GM12872 (cell line): ENCODE results near the gene MAGEC3.

Experiments used
- CTCF ChIP-seq: IDR thresholded peaks from 3 replicates; pipeline ENCODE4 v1.5.1; 2011; ENCODE audit warnings: low read depth, mild to moderate bottlenecking, low read length, moderate library complexity; ENCODE audit not compliant: insufficient read depth

MAGEC3 gene, protein sequence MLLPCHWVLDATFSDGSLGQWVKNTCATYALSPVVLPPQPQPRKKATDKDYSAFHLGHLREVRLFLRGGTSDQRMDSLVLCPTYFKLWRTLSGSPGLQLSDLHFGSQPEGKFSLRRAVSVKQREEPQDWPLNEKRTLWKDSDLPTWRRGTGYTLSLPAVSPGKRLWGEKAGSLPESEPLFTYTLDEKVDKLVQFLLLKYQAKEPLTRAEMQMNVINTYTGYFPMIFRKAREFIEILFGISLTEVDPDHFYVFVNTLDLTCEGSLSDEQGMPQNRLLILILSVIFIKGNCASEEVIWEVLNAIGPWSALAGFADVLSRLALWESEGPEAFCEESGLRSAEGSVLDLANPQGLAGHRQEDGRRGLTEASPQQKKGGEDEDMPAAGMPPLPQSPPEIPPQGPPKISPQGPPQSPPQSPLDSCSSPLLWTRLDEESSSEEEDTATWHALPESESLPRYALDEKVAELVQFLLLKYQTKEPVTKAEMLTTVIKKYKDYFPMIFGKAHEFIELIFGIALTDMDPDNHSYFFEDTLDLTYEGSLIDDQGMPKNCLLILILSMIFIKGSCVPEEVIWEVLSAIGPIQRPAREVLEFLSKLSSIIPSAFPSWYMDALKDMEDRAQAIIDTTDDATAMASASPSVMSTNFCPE

GRCh38 chrX:141838016-141838415 is at the start of gene MAGEC3:
Gene MAGEC3, plus strand, starts transcription at chrX:141838316. Its CDS starts 0 bp downstream, at chrX:141838316.
- no peak for TF ChIP-seq CTCF

- TF ChIP-seq CTCF, result no peak
Observed at GRCh38 chrX:141791856-141792255, 46.3 kb upstream of the MAGEC3 start.

GRCh38 chrX:141811438-141811837 is 26.7 kb upstream of the MAGEC3 start:
- no peak for TF ChIP-seq CTCF

GRCh38 chrX:141814213-141814857 is 23.8 kb upstream of the MAGEC3 start:
- TF ChIP-seq CTCF, result no peak

- TF ChIP-seq CTCF, result no peak
Observed at GRCh38 chrX:141815904-141816303, 22.2 kb upstream of the MAGEC3 start.

GRCh38 chrX:141832247-141832646 is 5.9 kb upstream of the MAGEC3 start:
- TF ChIP-seq CTCF, result no peak

DNA sequence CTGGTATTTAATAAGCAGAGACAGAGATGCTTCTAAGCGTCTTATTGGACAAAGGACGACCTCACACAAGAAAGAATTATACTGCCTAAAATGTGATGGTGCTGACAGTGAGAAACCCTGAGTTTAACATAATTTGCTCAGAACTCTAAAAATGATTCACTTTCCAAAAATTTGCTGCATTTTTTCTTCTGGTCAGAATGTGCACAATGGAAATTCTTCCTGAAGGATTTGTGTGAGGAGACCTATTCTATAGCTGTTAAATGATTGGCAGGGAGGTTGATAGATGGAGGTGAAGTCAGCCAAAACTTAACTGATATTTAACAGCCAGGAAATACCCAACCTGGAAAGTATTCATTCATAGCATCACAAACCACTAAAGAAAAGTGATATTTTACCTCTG is 1.7 kb downstream of the MAGEC3 start:
- TF ChIP-seq CTCF, result no peak
